Measurements from ENCODE around the gene CHCHD4. TPM values are rescaled to one million over a fixed set of nuclear protein-coding genes. Genes with fewer than 3 reads are reported as not detected.

The CHCHD4 gene
- total and polyA plus RNA-seq, 2 donors (not counting 1 experiment from before 2014, with no cell fraction given): 12.7 to 16.3 TPM

- H4K20me1 ChIP-seq (ENCODE audit: control insufficient read depth, extremely low read depth, insufficient read depth, low read length): no peaks in the 10 kb centered on the region
- no peaks in the 10 kb centered on the region for H3K27me3 ChIP-seq (ENCODE audit: control insufficient read depth, insufficient read depth, low read length)
- peak; percentile 46 to 71 for DNase-seq (ENCODE audit: low read depth in 2 of 2)
- H3K9me3 ChIP-seq (ENCODE audit: control insufficient read depth, insufficient read depth, low read depth, low read length): no peaks in the 10 kb centered on the region
- H3K4me1 ChIP-seq (ENCODE audit: control insufficient read depth, extremely low read depth, insufficient read depth, low read length): peaks cover 34% of the 10 kb centered on the region
- H3K36me3 ChIP-seq (ENCODE audit: control insufficient read depth, insufficient read depth, low read length): peaks cover 26% of the 10 kb centered on the region
- H3K27ac ChIP-seq (ENCODE audit: insufficient read depth, low read length): peak overlapping the region; percentile 99
- H3K79me2 ChIP-seq (ENCODE audit: control insufficient read depth, insufficient read depth, low read length): no peaks in the 10 kb centered on the region
- H3K9ac ChIP-seq (ENCODE audit: insufficient read depth, low read length): peak overlapping the region; percentile 37
- H3K4me2 ChIP-seq (ENCODE audit: extremely low read depth, insufficient read depth, low read length): no peak overlapping the region
- TF ChIP-seq, protein P1, sequence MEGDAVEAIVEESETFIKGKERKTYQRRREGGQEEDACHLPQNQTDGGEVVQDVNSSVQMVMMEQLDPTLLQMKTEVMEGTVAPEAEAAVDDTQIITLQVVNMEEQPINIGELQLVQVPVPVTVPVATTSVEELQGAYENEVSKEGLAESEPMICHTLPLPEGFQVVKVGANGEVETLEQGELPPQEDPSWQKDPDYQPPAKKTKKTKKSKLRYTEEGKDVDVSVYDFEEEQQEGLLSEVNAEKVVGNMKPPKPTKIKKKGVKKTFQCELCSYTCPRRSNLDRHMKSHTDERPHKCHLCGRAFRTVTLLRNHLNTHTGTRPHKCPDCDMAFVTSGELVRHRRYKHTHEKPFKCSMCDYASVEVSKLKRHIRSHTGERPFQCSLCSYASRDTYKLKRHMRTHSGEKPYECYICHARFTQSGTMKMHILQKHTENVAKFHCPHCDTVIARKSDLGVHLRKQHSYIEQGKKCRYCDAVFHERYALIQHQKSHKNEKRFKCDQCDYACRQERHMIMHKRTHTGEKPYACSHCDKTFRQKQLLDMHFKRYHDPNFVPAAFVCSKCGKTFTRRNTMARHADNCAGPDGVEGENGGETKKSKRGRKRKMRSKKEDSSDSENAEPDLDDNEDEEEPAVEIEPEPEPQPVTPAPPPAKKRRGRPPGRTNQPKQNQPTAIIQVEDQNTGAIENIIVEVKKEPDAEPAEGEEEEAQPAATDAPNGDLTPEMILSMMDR (conservative IDR thresholded peaks at IDR 0.05 in 1 of 2, IDR thresholded peaks at IDR 0.05 in 1 of 2; ENCODE audit: low read depth in 1 of 2, low read length in 2 of 2): no peak
- no peak for TF ChIP-seq EZH2 (IDR thresholded peaks at IDR 0.05; ENCODE audit: low read length, missing control alignments)
- no peak overlapping the region for H3K4me3 ChIP-seq (replicated peaks in 1 of 4; ENCODE audit: control extremely low read depth in 1 of 4, insufficient read depth in 1 of 4, low read depth in 3 of 4, low read length in 4 of 4)
- no peak overlapping the region for H2AFZ ChIP-seq (ENCODE audit: low read length)
Observed at GRCh38 chr3:14145236-14145635, 20.6 kb upstream of the CHCHD4 start.

GRCh38 chr3:14144423-14145075 is 19.9 kb upstream of the CHCHD4 start:
- H3K4me1 ChIP-seq (ENCODE audit: control insufficient read depth, extremely low read depth, insufficient read depth, low read length): peaks cover 34% of the 10 kb centered on the region
- peak; percentile 99 for DNase-seq (ENCODE audit: low read depth in 2 of 2)
- no peak overlapping the region for H2AFZ ChIP-seq (ENCODE audit: low read length)
- no peak for TF ChIP-seq EZH2 (IDR thresholded peaks at IDR 0.05; ENCODE audit: low read length, missing control alignments)
- TF ChIP-seq, protein P1 (conservative IDR thresholded peaks at IDR 0.05 in 1 of 2, IDR thresholded peaks at IDR 0.05 in 1 of 2; ENCODE audit: low read depth in 1 of 2, low read length in 2 of 2): no peak
- H4K20me1 ChIP-seq (ENCODE audit: control insufficient read depth, extremely low read depth, insufficient read depth, low read length): no peaks in the 10 kb centered on the region
- peaks cover 31% of the 10 kb centered on the region for H3K36me3 ChIP-seq (ENCODE audit: control insufficient read depth, insufficient read depth, low read length)
- peak overlapping the region; percentile 90 for H3K4me2 ChIP-seq (ENCODE audit: extremely low read depth, insufficient read depth, low read length)
- H3K9me3 ChIP-seq (ENCODE audit: control insufficient read depth, insufficient read depth, low read depth, low read length): no peaks in the 10 kb centered on the region
- H3K27me3 ChIP-seq (ENCODE audit: control insufficient read depth, insufficient read depth, low read length): no peaks in the 10 kb centered on the region
- H3K79me2 ChIP-seq (ENCODE audit: control insufficient read depth, insufficient read depth, low read length): no peaks in the 10 kb centered on the region
- peak overlapping the region; percentile 72 for H3K9ac ChIP-seq (ENCODE audit: insufficient read depth, low read length)
- peak overlapping the region; percentile 99 for H3K27ac ChIP-seq (ENCODE audit: insufficient read depth, low read length)
- H3K4me3 ChIP-seq (replicated peaks in 1 of 4; ENCODE audit: control extremely low read depth in 1 of 4, insufficient read depth in 1 of 4, low read depth in 3 of 4, low read length in 4 of 4): peak overlapping the region; percentile 8 to 33 (median 22)

- TF ChIP-seq, protein P1 (conservative IDR thresholded peaks at IDR 0.05 in 1 of 2, IDR thresholded peaks at IDR 0.05 in 1 of 2; ENCODE audit: low read depth in 1 of 2, low read length in 2 of 2): no peak
- TF ChIP-seq EZH2 (IDR thresholded peaks at IDR 0.05; ENCODE audit: low read length, missing control alignments): no peak
- peaks cover 34% of the 10 kb centered on the region for H3K4me1 ChIP-seq (ENCODE audit: control insufficient read depth, extremely low read depth, insufficient read depth, low read length)
Observed at GRCh38 chr3:14143271-14144225, 18.9 kb upstream of the CHCHD4 start.

More at GRCh38 chr3:14143271-14144225, 18.9 kb upstream of the CHCHD4 start:
- H3K36me3 ChIP-seq (ENCODE audit: control insufficient read depth, insufficient read depth, low read length): peaks cover 40% of the 10 kb centered on the region
- peak overlapping the region; percentile 64 for H3K4me2 ChIP-seq (ENCODE audit: extremely low read depth, insufficient read depth, low read length)
- H2AFZ ChIP-seq (ENCODE audit: low read length): no peak overlapping the region
- no peaks in the 10 kb centered on the region for H4K20me1 ChIP-seq (ENCODE audit: control insufficient read depth, extremely low read depth, insufficient read depth, low read length)
- H3K27ac ChIP-seq (ENCODE audit: insufficient read depth, low read length): peak overlapping the region; percentile 99
- H3K79me2 ChIP-seq (ENCODE audit: control insufficient read depth, insufficient read depth, low read length): no peaks in the 10 kb centered on the region
- no peaks in the 10 kb centered on the region for H3K27me3 ChIP-seq (ENCODE audit: control insufficient read depth, insufficient read depth, low read length)
- H3K9ac ChIP-seq (ENCODE audit: insufficient read depth, low read length): peak overlapping the region; percentile 72
- no peaks in the 10 kb centered on the region for H3K9me3 ChIP-seq (ENCODE audit: control insufficient read depth, insufficient read depth, low read depth, low read length)
- H3K4me3 ChIP-seq (replicated peaks in 1 of 4; ENCODE audit: control extremely low read depth in 1 of 4, insufficient read depth in 1 of 4, low read depth in 3 of 4, low read length in 4 of 4): peak overlapping the region in 3 of 4 experiments; percentile 4 to 14 (median 14)
- DNase-seq (ENCODE audit: low read depth in 2 of 2): peak; percentile 95 to 96

Measured in fibroblast of lung (primary cell).